Measurements from ENCODE around the gene STK24.

The STK24 gene

GRCh38 chr13:98511435-98511834 is 65.5 kb downstream of the STK24 start:
- no CpG with 5 or more reads among the region's 7 CpGs for WGBS (ENCODE audit: insufficient coverage, insufficient read length)
- H3K27ac ChIP-seq (ENCODE audit: low read length): no peak overlapping the region
- H3K4me3 ChIP-seq (ENCODE audit: low read length): no peak overlapping the region

GRCh38 chr13:98510156-98510509 is 66.8 kb downstream of the STK24 start:
- Histone ChIP-seq H3K9me3 (ENCODE audit: control insufficient read depth, insufficient read depth, low read length) (no peaks in the 10 kb centered on the region), H3K4me1 (ENCODE audit: control insufficient read depth, insufficient read depth, low read length) (peaks cover 4% of the 10 kb centered on the region), H3K27ac (ENCODE audit: low read length) (no peak overlapping the region), H3K4me3 (ENCODE audit: low read length) (no peak overlapping the region), H3K36me3 (ENCODE audit: control insufficient read depth, insufficient read depth, low read length) (no peaks in the 10 kb centered on the region), H3K27me3 (ENCODE audit: control insufficient read depth, insufficient read depth, low read length) (no peaks in the 10 kb centered on the region)
- DNase-seq (ENCODE audit: low read depth, low spot score): no peak
- no CpG with 5 or more reads among the region's 7 CpGs for WGBS (ENCODE audit: insufficient coverage, insufficient read length)

More at GRCh38 chr13:98511435-98511834, 65.5 kb downstream of the STK24 start:
- H3K4me1 ChIP-seq (ENCODE audit: control insufficient read depth, insufficient read depth, low read length): peaks cover under 1% of the 10 kb centered on the region
- H3K36me3 ChIP-seq (ENCODE audit: control insufficient read depth, insufficient read depth, low read length): no peaks in the 10 kb centered on the region
- no peak for DNase-seq (ENCODE audit: low read depth, low spot score)
- H3K9me3 ChIP-seq (ENCODE audit: control insufficient read depth, insufficient read depth, low read length): no peaks in the 10 kb centered on the region
- no peaks in the 10 kb centered on the region for H3K27me3 ChIP-seq (ENCODE audit: control insufficient read depth, insufficient read depth, low read length)

- no peaks in the 10 kb centered on the region for H3K36me3 ChIP-seq (ENCODE audit: control insufficient read depth, insufficient read depth, low read length)
- no peaks in the 10 kb centered on the region for H3K9me3 ChIP-seq (ENCODE audit: control insufficient read depth, insufficient read depth, low read length)
- H3K27me3 ChIP-seq (ENCODE audit: control insufficient read depth, insufficient read depth, low read length): no peaks in the 10 kb centered on the region
- WGBS (ENCODE audit: insufficient coverage, insufficient read length): no CpG with 5 or more reads among the region's 10 CpGs
- no peak overlapping the region for H3K27ac ChIP-seq (ENCODE audit: low read length)
- DNase-seq (ENCODE audit: low read depth, low spot score): no peak
- H3K4me3 ChIP-seq (ENCODE audit: low read length): no peak overlapping the region
- H3K4me1 ChIP-seq (ENCODE audit: control insufficient read depth, insufficient read depth, low read length): peaks cover 4% of the 10 kb centered on the region
Measured at GRCh38 chr13:98509271-98510155, 67.4 kb downstream of the STK24 start.

GRCh38 chr13:98508685-98509084 is 68.2 kb downstream of the STK24 start:
- Histone ChIP-seq H3K4me1 (ENCODE audit: control insufficient read depth, insufficient read depth, low read length) (peaks cover 4% of the 10 kb centered on the region), H3K4me3 (ENCODE audit: low read length) (no peak overlapping the region), H3K36me3 (ENCODE audit: control insufficient read depth, insufficient read depth, low read length) (no peaks in the 10 kb centered on the region), H3K9me3 (ENCODE audit: control insufficient read depth, insufficient read depth, low read length) (no peaks in the 10 kb centered on the region), H3K27ac (ENCODE audit: low read length) (no peak overlapping the region), H3K27me3 (ENCODE audit: control insufficient read depth, insufficient read depth, low read length) (no peaks in the 10 kb centered on the region)
- WGBS (ENCODE audit: insufficient coverage, insufficient read length): no CpG with 5 or more reads among the region's 2 CpGs
- DNase-seq (ENCODE audit: low read depth, low spot score): no peak

GRCh38 chr13:98508280-98508679 is 68.6 kb downstream of the STK24 start:
- no peak for DNase-seq (ENCODE audit: low read depth, low spot score)
- no CpG with 5 or more reads among the region's 2 CpGs for WGBS (ENCODE audit: insufficient coverage, insufficient read length)
- H3K27me3 ChIP-seq (ENCODE audit: control insufficient read depth, insufficient read depth, low read length): no peaks in the 10 kb centered on the region
- peaks cover 4% of the 10 kb centered on the region for H3K4me1 ChIP-seq (ENCODE audit: control insufficient read depth, insufficient read depth, low read length)
- no peaks in the 10 kb centered on the region for H3K36me3 ChIP-seq (ENCODE audit: control insufficient read depth, insufficient read depth, low read length)
- no peak overlapping the region for H3K27ac ChIP-seq (ENCODE audit: low read length)
- H3K9me3 ChIP-seq (ENCODE audit: control insufficient read depth, insufficient read depth, low read length): no peaks in the 10 kb centered on the region
- no peak overlapping the region for H3K4me3 ChIP-seq (ENCODE audit: low read length)

- Histone ChIP-seq H3K4me3 (ENCODE audit: low read length) (no peak overlapping the region), H3K4me1 (ENCODE audit: control insufficient read depth, insufficient read depth, low read length) (peaks cover 4% of the 10 kb centered on the region), H3K9me3 (ENCODE audit: control insufficient read depth, insufficient read depth, low read length) (no peaks in the 10 kb centered on the region), H3K36me3 (ENCODE audit: control insufficient read depth, insufficient read depth, low read length) (no peaks in the 10 kb centered on the region), H3K27me3 (ENCODE audit: control insufficient read depth, insufficient read depth, low read length) (no peaks in the 10 kb centered on the region), H3K27ac (ENCODE audit: low read length) (no peak overlapping the region)
- no peak for DNase-seq (ENCODE audit: low read depth, low spot score)
- no CpG with 5 or more reads among the region's 5 CpGs for WGBS (ENCODE audit: insufficient coverage, insufficient read length)
Measured at GRCh38 chr13:98507282-98507797, 69.6 kb downstream of the STK24 start.

- Histone ChIP-seq H3K9me3 (ENCODE audit: control insufficient read depth, insufficient read depth, low read length) (no peaks in the 10 kb centered on the region), H3K36me3 (ENCODE audit: control insufficient read depth, insufficient read depth, low read length) (no peaks in the 10 kb centered on the region), H3K4me3 (ENCODE audit: low read length) (no peak overlapping the region), H3K4me1 (ENCODE audit: control insufficient read depth, insufficient read depth, low read length) (peaks cover 4% of the 10 kb centered on the region), H3K27me3 (ENCODE audit: control insufficient read depth, insufficient read depth, low read length) (no peaks in the 10 kb centered on the region), H3K27ac (ENCODE audit: low read length) (no peak overlapping the region)
- DNase-seq (ENCODE audit: low read depth, low spot score): no peak
- no CpG with 5 or more reads among the region's 16 CpGs for WGBS (ENCODE audit: insufficient coverage, insufficient read length)
Measured at GRCh38 chr13:98506728-98507230, 70.1 kb downstream of the STK24 start.

GRCh38 chr13:98506322-98506721 is 70.6 kb downstream of the STK24 start:
- Histone ChIP-seq H3K36me3 (ENCODE audit: control insufficient read depth, insufficient read depth, low read length) (no peaks in the 10 kb centered on the region), H3K27ac (ENCODE audit: low read length) (no peak overlapping the region), H3K9me3 (ENCODE audit: control insufficient read depth, insufficient read depth, low read length) (no peaks in the 10 kb centered on the region), H3K4me1 (ENCODE audit: control insufficient read depth, insufficient read depth, low read length) (peaks cover 4% of the 10 kb centered on the region), H3K27me3 (ENCODE audit: control insufficient read depth, insufficient read depth, low read length) (no peaks in the 10 kb centered on the region), H3K4me3 (ENCODE audit: low read length) (no peak overlapping the region)
- WGBS (ENCODE audit: insufficient coverage, insufficient read length): no CpG with 5 or more reads among the region's 12 CpGs
- no peak for DNase-seq (ENCODE audit: low read depth, low spot score)

- Histone ChIP-seq H3K4me3 (ENCODE audit: low read length) (no peak overlapping the region), H3K4me1 (ENCODE audit: control insufficient read depth, insufficient read depth, low read length) (peaks cover 6% of the 10 kb centered on the region), H3K9me3 (ENCODE audit: control insufficient read depth, insufficient read depth, low read length) (no peaks in the 10 kb centered on the region), H3K27ac (ENCODE audit: low read length) (no peak overlapping the region), H3K27me3 (ENCODE audit: control insufficient read depth, insufficient read depth, low read length) (no peaks in the 10 kb centered on the region), H3K36me3 (ENCODE audit: control insufficient read depth, insufficient read depth, low read length) (no peaks in the 10 kb centered on the region)
- no CpG with 5 or more reads among the region's 2 CpGs for WGBS (ENCODE audit: insufficient coverage, insufficient read length)
- no peak for DNase-seq (ENCODE audit: low read depth, low spot score)
Measured at GRCh38 chr13:98505217-98505616, 71.7 kb downstream of the STK24 start.

- Histone ChIP-seq H3K36me3 (ENCODE audit: control insufficient read depth, insufficient read depth, low read length) (no peaks in the 10 kb centered on the region), H3K4me1 (ENCODE audit: control insufficient read depth, insufficient read depth, low read length) (peaks cover 6% of the 10 kb centered on the region), H3K4me3 (ENCODE audit: low read length) (no peak overlapping the region), H3K9me3 (ENCODE audit: control insufficient read depth, insufficient read depth, low read length) (no peaks in the 10 kb centered on the region), H3K27ac (ENCODE audit: low read length) (no peak overlapping the region), H3K27me3 (ENCODE audit: control insufficient read depth, insufficient read depth, low read length) (no peaks in the 10 kb centered on the region)
- WGBS (ENCODE audit: insufficient coverage, insufficient read length): no CpG with 5 or more reads among the region's 12 CpGs
- no peak for DNase-seq (ENCODE audit: low read depth, low spot score)
Measured at GRCh38 chr13:98504371-98504963, 72.4 kb downstream of the STK24 start.

All from iPS DF 6.9 (cell line).